ENCODE results near the gene CAPN14.

Gene CAPN14

DNA sequence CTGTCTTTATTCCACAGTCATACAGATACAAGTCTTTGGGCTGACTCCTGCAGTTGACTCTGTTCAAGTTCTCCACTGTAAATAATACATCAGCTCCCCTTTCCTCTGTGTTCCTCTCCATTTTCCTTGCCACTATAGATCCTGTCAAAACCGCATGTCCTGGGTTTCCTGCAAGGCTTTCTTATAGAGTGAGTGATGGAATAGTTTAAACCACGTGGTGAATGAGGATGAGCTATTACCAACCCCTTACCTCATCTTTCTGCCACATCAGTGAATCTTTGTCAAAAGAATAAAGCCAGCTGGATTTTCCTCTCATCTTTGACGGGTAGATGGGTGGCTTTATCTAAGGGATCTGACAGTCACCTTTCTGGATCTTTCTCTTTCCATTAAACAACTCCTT is 75.2 kb downstream of the CAPN14 start:
- TF ChIP-seq, protein P1, sequence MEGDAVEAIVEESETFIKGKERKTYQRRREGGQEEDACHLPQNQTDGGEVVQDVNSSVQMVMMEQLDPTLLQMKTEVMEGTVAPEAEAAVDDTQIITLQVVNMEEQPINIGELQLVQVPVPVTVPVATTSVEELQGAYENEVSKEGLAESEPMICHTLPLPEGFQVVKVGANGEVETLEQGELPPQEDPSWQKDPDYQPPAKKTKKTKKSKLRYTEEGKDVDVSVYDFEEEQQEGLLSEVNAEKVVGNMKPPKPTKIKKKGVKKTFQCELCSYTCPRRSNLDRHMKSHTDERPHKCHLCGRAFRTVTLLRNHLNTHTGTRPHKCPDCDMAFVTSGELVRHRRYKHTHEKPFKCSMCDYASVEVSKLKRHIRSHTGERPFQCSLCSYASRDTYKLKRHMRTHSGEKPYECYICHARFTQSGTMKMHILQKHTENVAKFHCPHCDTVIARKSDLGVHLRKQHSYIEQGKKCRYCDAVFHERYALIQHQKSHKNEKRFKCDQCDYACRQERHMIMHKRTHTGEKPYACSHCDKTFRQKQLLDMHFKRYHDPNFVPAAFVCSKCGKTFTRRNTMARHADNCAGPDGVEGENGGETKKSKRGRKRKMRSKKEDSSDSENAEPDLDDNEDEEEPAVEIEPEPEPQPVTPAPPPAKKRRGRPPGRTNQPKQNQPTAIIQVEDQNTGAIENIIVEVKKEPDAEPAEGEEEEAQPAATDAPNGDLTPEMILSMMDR (conservative IDR thresholded peaks at IDR 0.05; ENCODE audit: low read depth), result no peak
- CTCF ChIA-PET, result interaction anchor here (0.7 kb wide), 1 partner anchor 928 kb away, joined by 3 read pairs; no protein-coding TSS in a partner anchor
- DNase-seq (ENCODE audit: low spot score), result no peak
- no peak overlapping the region for H3K27ac ChIP-seq
- POLR2A ChIA-PET (ENCODE audit: low non-redundant PET), result no interaction called here

DNA sequence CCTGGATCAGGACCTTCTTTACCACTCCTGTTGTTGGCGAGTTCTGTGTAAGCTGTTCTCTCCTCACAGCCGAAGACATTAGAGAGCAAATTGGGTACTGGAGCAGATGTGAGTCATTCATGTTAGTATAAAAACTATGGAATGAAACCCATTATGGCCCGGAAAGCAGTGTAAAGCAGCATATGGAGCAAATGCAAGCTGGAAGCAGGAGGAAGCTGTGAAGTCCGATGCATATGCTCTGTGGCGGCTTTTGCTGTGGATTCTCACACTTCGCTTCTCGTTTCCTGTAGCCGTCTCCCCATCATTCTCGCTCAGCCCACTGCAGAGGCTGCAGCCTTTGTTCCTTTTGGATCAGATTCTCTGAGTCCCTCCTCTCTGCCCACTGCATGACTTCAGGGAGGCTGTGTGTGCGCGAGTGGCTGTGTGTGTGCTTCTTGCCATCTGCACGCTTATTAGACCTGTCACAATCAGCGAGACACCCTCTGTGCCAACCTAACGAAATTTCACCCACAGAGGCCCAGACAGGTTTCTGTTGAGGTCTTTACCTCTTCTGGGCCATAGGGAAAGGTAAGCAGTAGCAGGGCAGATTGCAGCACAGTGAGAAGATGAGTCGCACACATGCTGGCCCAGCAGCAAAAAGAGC is 75.8 kb downstream of the CAPN14 start:
- CTCF ChIA-PET, result interaction anchor here (0.7 to 0.9 kb wide), 2 partner anchors 10 to 928 kb away, joined by 3 read pairs; no protein-coding TSS in a partner anchor
- H3K27ac ChIP-seq, result no peak overlapping the region
- TF ChIP-seq, protein P1 (conservative IDR thresholded peaks at IDR 0.05; ENCODE audit: low read depth), result no peak
- no peak for DNase-seq (ENCODE audit: low spot score)
- POLR2A ChIA-PET (ENCODE audit: low non-redundant PET), result no interaction called here

DNA sequence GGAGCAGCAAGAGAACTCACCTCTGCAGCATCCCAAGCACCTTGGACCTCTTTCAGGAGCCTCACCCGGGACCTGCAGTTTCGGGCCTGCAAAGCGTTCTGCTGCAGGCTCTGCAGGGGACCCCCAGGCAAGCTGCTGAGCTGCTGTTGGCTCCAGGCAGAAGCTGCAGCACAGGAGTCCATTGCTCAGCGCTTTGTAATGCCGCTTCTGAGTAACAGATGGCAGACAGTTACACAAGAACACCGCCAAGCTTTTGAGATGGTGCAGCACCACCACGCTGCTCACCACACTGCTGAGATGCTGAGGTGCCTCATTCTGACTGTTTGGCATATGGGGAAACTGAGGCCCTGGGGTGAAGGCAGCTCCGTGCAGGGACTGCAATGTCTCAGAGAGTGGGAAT is 77.2 kb downstream of the CAPN14 start:
- ChIA-PET POLR2A (ENCODE audit: low non-redundant PET) (no interaction called here), CTCF (no interaction called here)
- DNase-seq (ENCODE audit: low spot score), result no peak

DNA sequence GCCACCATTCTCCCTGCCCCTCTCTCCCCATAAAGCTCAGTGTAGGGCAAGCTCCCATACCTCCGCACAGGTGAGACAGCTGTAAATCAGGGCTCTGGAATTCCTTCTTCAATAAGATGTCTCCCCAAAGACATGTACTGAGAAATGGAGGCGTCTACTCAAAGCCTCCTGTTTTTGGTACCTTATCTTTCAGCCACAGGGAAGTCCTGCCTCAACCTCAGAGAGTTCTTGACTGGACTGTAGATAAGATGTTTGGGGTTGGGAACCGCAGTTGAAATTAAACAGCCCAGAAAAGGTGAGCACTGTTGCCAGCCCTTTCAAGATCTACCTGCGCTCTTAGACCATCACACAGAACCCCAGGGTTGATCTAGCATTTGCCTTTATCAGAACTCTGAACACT is 77.6 kb downstream of the CAPN14 start:
- TF ChIP-seq, protein P1 (conservative IDR thresholded peaks at IDR 0.05; ENCODE audit: low read depth), result no peak
- ChIA-PET CTCF (no interaction called here), POLR2A (ENCODE audit: low non-redundant PET) (no interaction called here)
- DNase-seq (ENCODE audit: low spot score), result no peak
- H3K27ac ChIP-seq, result no peak overlapping the region

More for the DNA sequence above, 77.2 kb downstream of the CAPN14 start:
- TF ChIP-seq, protein P1 (conservative IDR thresholded peaks at IDR 0.05; ENCODE audit: low read depth), result no peak
- no peak overlapping the region for H3K27ac ChIP-seq

DNA sequence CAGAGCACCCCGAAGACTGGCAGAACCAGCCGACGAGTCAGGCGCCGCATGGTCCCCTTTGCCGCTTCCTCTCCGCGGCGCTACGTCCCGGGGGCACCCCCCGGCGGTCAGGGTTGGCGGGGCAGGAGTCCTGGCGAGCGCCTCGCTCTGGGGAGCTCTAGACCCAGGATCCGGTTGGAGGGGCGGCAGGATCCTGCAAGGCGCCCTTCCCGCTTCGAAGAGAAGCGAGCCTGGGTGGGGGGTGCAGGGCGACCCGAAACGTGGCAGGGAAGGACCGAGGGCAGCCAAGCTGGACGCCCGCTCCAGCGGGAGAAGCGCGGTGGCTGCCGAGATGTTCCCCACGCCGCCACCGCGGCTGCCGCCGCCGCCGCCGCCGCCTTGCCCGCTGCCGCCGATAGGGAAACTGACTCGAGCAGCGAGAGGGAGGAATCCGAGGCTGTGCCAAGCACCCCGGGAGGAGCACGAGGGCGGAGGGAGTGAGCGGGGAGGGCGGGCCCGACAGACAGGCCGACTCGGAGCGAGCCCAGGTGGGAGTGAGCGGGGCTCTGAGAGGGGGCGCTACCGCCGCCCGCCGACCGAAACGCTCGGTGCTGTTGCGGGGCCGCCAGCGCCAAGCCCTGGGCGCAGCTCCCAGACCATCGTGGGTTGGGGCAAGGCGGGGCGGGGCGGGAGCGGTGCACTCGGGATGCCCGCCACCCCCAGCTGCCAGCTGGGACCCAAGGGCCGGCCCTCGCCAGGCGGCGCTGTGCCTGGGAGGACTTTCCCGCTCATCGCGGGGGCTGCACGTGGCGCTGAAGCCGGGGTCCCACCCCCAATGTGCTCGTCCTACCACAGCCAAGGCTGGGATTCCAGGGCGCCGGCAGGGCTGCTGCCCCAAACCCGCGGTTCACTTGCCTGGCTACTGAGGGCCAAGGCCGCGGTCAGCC is 79.0 kb downstream of the CAPN14 start, which contains the start of gene GALNT14:
GALNT14 (minus strand) TSS at position 404 of the 926 bp plus-strand sequence; CDS start at position 50, 354 bp downstream.
- TF ChIP-seq, protein P1 (conservative IDR thresholded peaks at IDR 0.05; ENCODE audit: low read depth), result peak; percentile 56
- POLR2A ChIA-PET (ENCODE audit: low non-redundant PET), result interaction anchor here (0.5 kb wide), 1 partner anchor 399 kb away, joined by 3 read pairs; no protein-coding TSS in a partner anchor
- H3K27ac ChIP-seq, result peak within 1 kb of the TSS; percentile 56
- peak; percentile 85 for DNase-seq (ENCODE audit: low spot score)
- CTCF ChIA-PET, result interaction anchor here (0.6 to 1.1 kb wide), 8 partner anchors 12 to 195 kb away, joined by 3 to 6 read pairs (median 3); no protein-coding TSS in a partner anchor
